Myocyte (in vitro differentiated cells): ENCODE results near the gene GRM7. TPM values are rescaled to one million over a fixed set of nuclear protein-coding genes. Genes with fewer than 3 reads are reported as not detected.

Experiments used
- DNase-seq: peaks from one replicate; pipeline ENCODE4 v3.0.0-alpha.2; 2012; ENCODE audit warnings: low read depth
- total RNA-seq: library from RNA; depleted of rRNA; stranded (reverse); fragments of >200 nt; gene quantifications from 2 replicates; pipeline ENCODE4 v1.2.3, GENCODE V29; 2014

The GRM7 gene
- total RNA-seq, 1 donor from 2014 or later = not detected

GRCh38 chr3:7568526-7569184 lies 707.7 kb downstream of the GRM7 start:
- DNase-seq = no peak

- no peak for DNase-seq
Observed at GRCh38 chr3:7573330-7573729, 712.4 kb downstream of the GRM7 start.

GRCh38 chr3:7574435-7574834 lies 713.5 kb downstream of the GRM7 start:
- DNase-seq = no peak

- no peak for DNase-seq
Observed at GRCh38 chr3:7576071-7576470, 715.2 kb downstream of the GRM7 start.

- no peak for DNase-seq
Observed at GRCh38 chr3:7576506-7576905, 715.6 kb downstream of the GRM7 start.

- DNase-seq = no peak
Observed at GRCh38 chr3:7577513-7577912, 716.6 kb downstream of the GRM7 start.

- DNase-seq = no peak
Observed at GRCh38 chr3:7581831-7582230, 720.9 kb downstream of the GRM7 start.

GRCh38 chr3:7585052-7585451 lies 724.1 kb downstream of the GRM7 start:
- DNase-seq = no peak

GRCh38 chr3:7588236-7588635 lies 727.3 kb downstream of the GRM7 start:
- no peak for DNase-seq

- no peak for DNase-seq
Observed at GRCh38 chr3:7589526-7589925, 728.6 kb downstream of the GRM7 start.

GRCh38 chr3:7602297-7602696 lies 741.4 kb downstream of the GRM7 start:
- DNase-seq = no peak

GRCh38 chr3:7607083-7607482 lies 746.2 kb downstream of the GRM7 start:
- DNase-seq = no peak

GRCh38 chr3:7607676-7608075 lies 746.8 kb downstream of the GRM7 start:
- no peak for DNase-seq

GRCh38 chr3:7610634-7611033 lies 749.7 kb downstream of the GRM7 start:
- DNase-seq = no peak

GRCh38 chr3:7615043-7615442 lies 754.1 kb downstream of the GRM7 start:
- DNase-seq = no peak

GRCh38 chr3:7618606-7619005 lies 757.7 kb downstream of the GRM7 start:
- DNase-seq = no peak

- DNase-seq = no peak
Observed at GRCh38 chr3:7620401-7620800, 759.5 kb downstream of the GRM7 start.

GRCh38 chr3:7621046-7621630 lies 760.2 kb downstream of the GRM7 start:
- no peak for DNase-seq

GRCh38 chr3:7621651-7622050 lies 760.7 kb downstream of the GRM7 start:
- DNase-seq = no peak

GRCh38 chr3:7625021-7625420 lies 764.1 kb downstream of the GRM7 start:
- DNase-seq = no peak

GRCh38 chr3:7630351-7630911 lies 769.5 kb downstream of the GRM7 start:
- DNase-seq = no peak

GRCh38 chr3:7630925-7631324 lies 770.0 kb downstream of the GRM7 start:
- no peak for DNase-seq

- no peak for DNase-seq
Observed at GRCh38 chr3:7632305-7632704, 771.4 kb downstream of the GRM7 start.
